Stimulated activated CD8-positive, alpha-beta memory T cell treated with anti-CD3 and anti-CD28 coated beads, Interleukin-12 subunit alpha, Interleukin-12 subunit beta, amount 100 ng/mL, for 24 hours (primary cell): Measurements from ENCODE around the gene UBR7.
"Not testable (repeated sequence)": the region's sequence is repeated elsewhere in the genome, so short reads cannot be mapped to it uniquely, and the experiment has no call there.

Source experiments
- DNase-seq: peaks from one replicate; pipeline ENCODE4 v3.0.0-alpha.2; 2020; ENCODE audit errors: extremely low read depth

UBR7 gene, protein sequence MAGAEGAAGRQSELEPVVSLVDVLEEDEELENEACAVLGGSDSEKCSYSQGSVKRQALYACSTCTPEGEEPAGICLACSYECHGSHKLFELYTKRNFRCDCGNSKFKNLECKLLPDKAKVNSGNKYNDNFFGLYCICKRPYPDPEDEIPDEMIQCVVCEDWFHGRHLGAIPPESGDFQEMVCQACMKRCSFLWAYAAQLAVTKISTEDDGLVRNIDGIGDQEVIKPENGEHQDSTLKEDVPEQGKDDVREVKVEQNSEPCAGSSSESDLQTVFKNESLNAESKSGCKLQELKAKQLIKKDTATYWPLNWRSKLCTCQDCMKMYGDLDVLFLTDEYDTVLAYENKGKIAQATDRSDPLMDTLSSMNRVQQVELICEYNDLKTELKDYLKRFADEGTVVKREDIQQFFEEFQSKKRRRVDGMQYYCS

DNA sequence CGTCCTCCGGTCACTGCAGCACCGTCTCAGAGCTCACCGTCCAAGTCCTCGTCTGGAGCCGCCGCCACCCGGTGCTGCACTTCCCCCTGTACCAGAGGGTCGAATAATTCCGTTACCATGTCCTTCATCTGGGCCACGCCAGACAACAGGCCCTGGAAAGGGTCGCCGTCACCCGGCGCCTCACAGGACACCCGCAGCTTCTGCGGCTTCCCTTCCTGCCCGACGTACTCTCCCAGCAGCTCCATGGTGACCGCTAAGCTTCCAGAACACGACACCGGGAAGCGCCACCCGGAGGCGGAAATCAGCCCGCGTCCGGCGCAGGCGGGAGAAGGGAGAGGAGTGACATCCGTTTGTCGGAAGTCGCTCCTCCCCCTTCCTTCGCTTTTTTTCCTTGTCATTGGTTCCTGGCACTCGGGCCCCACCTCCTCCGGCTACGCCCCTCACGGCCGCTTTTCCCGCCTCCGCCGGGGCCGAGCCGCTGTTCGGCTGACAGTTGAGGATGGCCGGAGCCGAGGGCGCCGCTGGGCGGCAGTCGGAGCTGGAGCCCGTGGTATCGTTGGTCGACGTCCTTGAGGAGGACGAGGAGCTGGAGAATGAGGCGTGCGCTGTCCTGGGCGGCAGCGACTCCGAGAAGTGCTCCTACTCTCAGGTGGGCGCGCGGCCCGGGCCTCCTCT, at the start of gene UBR7, which contains the start of gene GON7:
Gene UBR7 (plus strand): TSS at position 464 of the 675 bp plus-strand sequence. CDS start 36 bp downstream, at position 500.
Gene GON7 (minus strand): TSS at position 273 of the 675 bp plus-strand sequence. CDS start 28 bp downstream, at position 245.
- DNase-seq, result peak; percentile 73

DNA sequence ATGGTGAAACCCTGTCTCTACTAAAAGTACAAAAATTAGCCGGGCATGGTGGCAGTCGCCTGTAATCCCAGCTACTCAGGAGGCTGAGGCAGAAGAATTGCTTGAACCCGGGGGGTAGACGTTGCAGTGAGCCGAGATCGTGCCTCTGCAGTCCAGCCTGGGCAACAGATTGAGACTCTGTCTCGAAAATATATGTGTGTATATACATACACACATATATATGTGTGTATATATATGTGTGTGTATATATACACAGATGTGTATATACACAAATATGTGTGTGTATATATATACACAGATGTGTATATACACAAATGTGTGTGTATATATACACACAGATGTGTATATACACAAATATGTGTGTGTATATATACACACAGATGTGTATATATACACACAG, 48.7 kb upstream of the UBR7 start:
- not testable (repeated sequence) for DNase-seq

DNA sequence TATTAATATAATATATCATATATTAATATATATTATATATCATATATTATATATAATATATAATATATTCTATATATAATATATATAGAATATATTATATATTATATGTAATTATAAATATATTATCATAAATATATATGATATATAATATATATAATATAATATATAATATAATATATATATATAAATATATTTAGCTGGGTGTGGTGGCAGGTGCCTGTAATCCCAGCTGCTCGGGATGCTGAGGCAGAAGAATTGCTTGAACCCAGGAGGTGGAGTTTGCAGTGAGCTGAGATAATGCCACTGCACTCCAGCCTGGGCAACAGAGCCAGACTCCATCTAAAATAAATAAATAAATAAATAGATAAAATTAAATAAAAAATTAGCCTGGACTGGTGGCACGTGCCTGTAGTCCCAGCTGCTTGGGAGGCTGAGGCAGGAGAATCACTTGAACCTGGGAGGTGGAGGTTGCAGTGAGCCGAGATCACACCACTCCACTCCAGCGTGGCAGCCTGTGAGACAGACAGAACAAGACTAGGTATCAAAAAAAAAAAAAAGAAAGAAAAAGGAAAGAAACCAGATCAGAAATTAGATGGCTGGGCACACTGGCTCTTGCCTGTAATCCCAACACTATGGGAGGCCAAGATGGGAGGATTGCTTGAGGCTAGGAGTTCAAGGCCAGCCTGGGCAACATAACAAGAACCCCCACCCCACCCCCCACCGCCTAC, 47.3 kb upstream of the UBR7 start:
- DNase-seq, result not testable (repeated sequence)

DNA sequence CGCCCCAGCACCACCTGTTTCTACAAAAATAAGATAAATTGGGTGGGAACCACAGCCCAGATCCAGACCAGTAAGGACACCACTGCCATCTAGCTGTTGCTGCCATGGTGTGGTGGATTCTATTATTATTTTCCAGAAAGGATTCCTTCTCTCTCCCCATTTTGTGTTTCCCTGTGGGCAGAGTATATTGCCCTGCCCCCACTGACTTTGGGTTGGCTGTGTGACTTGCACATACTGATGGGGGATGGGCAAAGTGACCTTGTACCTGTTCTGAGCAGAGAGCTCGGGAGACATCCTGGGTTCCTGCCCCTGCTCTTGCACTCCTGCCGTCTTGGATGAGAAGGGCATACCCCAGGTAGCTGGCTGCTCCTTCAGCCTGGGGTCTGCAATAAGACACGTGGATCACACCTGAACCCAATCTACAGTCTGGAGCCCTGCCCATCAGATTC, 46.7 kb upstream of the UBR7 start:
- no peak for DNase-seq

DNA sequence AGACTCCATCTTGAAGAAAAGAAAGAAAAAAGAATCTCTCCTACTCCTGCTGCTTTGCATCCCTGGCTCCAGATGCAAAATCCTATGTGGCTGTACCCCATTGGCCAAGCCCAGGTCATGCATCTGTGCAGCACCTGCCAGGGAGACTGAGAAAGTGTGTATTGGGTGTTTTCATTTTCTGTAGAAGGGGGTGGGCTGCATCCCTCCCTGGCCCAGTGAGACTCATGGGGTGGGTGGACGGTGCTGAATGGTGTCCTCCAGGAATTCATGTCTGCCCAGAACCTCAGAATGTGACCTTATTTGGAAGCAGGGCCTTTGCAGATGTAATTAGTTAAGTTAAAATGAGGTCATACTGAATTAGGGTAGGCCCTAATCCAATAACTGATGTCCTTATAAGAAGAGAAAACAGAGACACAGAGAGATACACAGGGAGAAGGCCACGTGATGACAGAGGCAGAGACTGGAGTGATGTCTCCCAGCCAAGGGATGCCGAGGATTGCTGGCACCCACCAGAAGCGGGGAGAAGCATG, 45.6 kb upstream of the UBR7 start:
- DNase-seq, result no peak

DNA sequence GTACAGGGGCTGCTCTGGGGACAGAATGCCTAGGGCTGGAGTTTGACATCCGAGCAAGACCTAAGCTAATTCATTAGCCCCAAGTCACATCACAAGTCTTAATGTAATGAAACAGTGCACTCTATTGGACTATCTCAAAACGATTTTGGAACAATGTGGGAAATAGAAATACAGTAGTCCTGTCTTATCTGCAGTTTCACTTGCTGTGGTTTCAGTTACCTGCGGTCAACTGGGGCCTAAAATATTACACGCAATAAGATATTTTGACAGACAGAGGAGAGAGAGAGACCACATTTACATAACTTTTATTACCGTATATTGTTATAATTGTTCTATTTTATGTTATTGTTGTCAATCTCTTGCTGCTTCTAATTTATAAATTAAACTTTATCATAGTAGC, 43.5 kb upstream of the UBR7 start:
- DNase-seq, result no peak

DNA sequence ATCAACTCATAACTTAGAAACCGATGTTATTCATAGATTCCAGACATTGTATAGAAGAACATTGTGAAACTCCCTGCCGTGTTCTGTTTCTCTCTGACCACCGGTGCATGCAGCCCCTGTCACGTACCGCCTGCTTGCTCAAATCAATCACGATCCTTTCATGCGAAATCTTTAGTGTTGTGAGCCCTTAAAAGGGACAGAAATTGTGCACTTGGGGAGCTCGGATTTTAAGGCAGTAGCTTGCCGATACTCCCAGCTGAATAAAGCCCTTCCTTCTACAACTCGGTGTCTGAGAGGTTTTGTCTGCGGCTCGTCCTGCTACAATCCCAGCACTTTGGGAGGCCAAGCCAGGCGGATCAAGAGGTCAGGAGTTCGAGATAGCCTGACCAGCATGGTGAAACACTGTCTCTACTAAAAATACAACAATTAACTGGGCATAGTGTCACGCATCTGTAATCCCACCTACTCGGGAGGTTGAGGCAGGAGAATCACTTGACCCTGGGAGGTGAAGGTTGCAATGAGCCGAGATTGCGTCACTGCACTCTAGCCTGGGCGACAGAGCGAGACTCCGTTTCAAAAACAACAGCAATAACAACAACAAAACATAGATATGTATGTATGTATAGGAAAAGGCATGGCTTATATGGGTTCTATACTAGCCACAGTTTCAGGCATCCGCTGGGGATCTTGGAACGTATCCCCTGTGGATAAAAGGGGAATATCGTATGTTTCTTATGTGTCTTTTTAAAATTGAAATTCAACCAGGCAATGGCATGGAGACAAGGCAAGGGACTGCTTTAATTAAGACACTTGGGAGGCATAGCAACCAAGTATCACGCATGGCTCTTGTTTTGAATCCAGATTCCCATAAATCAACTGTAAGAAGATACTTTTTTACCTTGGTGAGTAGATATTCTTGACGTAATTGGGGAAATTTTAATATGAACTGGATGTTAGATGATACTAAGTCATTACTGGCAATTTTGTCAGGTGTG, 41.5 kb upstream of the UBR7 start:
- not testable (repeated sequence) for DNase-seq

DNA sequence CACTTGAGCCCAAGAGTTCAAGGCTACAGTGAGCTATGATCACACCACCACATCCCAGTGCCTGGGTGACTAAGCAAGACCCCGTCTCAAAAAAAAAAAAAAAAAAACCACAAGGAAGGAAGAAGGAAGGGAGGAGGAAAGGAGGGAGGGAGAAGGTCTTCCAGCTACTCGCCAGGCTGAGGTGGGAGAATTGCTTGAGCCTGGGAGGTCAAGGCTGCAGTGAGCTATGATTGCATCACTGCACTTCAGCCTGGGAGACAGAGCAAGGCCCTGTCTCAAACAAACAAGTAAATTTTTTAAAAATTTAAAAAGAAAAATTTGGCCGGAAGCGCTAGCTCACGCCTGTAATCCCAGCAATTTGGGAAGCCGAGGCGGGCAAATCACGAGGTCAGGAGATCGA, 38.4 kb upstream of the UBR7 start:
- DNase-seq, result not testable (repeated sequence)

DNA sequence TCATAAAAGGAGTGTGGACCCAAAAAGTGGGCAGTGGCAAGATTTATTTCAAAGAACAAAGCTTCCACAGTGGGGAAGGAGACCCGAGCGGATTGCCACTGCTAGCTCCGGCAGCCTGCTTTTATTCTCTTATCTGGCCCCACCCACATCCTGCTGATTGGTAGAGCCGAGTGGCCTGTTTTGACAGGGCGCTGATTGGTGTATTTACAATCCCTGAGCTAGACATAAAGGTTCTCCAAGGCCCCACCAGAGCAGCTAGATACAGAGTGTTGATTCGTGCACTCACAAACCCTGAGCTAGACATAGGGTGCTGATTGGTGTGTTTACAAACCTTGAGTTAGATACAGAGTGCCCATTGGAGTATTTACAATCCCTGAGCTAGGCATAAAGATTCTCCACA, 37.4 kb upstream of the UBR7 start:
- not testable (repeated sequence) for DNase-seq

DNA sequence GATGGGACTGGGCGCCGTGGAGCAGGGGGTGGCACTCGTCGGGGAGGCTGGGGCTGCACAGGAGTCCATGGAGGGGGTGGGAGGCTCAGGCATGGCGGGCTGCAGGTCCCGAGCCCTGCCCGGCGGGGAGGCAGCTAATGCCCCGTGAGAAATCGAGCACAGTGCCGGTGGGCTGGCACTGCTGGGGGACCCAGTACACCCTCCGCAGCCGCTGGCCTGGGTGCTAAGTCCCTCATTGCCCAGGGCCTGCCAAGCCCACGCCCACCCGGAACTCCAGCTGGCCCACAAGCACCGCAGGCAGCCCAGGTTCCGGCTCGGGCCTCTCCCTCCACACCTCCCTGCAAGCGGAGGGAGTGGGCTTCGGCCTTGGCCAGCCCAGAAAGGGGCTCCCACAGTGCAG, 36.9 kb upstream of the UBR7 start:
- DNase-seq, result not testable (repeated sequence)

DNA sequence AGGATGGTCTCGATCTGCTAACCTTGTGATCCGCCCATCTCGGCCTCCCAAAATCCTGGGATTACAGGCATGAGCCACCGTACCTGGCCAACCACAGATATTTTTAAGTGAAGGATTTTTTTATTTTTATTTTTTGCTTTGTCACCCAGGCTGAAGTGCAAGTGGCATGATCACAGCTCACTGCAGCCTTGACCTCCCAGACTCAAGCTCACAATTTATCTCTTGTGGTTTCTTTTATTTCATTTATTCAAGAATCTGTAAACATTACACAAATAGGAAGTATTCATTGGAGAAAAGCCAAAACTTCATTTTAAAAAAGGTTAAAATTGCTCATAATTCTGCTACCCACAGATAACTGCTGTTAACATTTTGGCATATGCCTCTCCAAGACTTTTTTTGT, 35.7 kb upstream of the UBR7 start:
- no peak for DNase-seq

DNA sequence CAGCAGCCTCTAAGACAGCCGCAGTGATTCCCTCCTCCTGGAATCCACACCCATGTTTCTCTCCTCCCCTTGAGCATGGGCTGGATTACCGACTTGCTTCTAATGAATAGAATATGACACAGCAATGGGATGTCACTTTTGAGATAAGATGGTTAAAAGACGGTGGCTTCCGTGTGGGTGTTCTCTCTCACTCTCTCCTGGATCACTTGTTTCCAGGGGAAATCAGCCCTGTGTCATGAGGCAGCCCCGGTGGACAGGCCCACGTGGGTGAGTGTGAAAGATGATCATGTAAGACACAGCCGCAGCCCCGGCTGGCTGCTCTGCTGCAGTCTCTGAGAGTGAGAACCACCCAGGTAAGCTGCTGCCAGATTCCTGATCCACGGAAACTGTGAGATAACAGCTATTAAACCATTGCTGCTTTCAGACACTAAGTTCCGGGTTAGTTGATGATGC, 33.1 kb upstream of the UBR7 start:
- DNase-seq, result no peak

DNA sequence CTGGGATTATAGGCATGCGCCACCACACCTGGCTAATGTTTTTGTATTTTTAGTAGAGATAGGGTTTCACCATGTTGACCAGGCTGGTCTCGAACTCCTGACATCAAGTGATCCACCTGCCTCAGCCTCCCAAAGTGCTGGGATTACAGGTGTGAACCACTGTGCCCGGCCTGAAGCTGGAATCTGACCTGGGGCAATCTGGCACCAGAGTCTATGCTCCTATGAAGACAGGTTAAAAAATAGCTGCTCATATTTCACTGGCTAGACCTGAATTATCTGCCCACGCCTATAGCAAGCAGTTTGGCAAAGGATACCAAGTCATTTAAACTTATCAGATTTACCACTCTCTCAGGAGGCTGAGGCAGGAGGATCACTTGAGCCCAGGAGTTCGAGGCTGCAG, 32.3 kb upstream of the UBR7 start:
- DNase-seq, result not testable (repeated sequence)

DNA sequence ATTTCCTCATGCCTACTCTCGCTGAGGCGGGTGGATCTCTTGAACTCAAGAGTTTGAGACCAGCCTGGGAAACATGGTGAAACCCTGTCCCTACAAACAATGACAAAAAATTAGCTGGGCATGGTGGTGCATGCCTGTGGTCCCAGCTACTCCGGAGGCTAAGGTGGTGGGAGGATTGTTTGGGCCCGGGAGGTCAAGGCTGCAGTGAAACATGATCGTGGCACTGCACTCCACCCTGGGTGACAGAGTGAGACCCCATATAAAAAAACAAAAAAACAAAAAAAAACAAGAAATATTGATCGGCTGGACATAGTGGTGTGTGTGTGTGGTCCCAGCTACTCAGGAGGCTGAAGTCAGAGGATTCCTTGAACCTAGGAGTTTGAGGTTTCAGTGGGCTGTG, 31.6 kb upstream of the UBR7 start:
- DNase-seq, result no peak

DNA sequence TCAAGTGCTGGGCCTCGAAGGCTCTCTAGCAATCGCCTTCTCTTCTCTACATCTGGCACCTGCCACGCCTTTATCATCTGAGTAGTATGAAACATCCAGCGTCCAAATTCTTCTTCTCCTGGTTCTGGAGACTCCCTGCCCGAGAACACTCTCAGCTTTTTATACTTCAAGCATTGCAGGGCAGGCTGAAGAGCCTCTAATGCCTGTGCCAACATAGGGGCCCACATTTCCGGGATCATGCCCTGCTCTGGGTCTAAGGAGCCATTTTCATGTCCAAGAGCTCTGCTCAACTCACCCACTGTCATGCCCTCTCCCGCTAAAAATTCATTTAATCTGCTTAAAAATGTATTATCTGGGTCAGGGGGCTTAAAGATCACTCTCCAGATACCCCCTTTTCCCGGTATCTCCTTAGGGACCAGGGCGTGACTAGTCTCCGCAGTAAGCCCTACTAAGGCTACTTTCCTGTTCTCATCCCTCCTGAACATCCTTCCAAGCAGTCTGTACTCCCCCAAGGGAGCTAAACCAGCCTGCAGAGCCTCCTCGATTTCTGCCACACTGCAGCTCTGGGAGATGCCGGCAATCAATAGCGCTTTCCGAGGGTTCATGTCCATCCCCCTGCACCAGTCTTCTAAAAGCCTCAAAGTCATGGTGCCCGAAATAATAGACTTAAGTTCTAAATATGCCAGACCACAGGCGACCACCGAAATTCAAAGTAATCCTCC, 23.3 kb upstream of the UBR7 start:
- no peak for DNase-seq

DNA sequence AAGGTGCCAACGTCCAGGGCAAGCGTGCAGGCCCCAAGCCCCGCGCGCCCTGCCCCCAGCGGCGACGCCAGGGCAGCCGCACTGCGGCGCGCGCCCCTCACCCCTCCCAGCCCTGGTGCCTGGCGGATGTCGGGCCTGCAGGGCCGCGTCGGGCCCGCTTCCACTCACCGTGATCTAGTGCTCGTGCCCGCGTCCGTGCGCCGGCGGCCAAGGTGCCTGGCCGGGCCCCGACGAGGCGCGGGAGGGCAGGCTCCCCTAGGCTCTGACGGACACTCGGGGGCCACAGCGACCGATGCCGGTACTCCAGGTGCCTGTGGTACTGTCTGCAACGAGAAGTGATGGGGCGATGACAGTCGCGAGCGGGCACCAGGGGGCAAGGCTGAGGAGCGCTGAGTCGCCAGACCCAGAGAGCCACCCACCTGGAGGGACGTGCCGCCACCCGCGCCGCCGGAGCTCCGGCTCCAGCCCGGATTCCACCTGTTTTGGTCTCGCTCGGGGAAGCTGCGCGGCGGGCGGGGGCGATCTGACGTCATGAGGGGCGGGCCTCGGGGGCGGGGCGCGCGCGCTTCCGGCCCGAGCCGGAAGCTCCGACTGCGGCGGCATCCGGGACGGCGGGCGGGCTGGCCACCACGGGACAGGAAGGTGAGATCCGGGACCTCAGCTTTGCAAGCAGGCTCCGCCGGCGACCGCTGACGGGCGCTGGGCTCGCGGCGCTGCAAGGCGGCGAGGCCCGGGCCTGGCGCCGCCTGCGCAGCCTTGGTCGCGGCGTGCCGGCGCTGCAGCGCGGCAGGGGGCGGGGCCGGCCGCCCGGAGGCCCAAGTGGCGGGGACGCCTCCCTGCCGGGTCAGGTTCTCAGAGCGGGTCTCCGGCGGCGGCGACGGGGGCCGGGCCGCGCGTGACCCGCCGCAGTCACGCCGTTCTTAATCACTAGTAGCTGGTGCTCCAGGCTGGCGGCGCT, 22.4 kb upstream of the UBR7 start, which contains the start of the genes LYSET and MOAP1:
Gene LYSET (plus strand): TSS at position 927 of the 958 bp plus-strand sequence. CDS start 89 bp downstream, outside the sequence.
Gene MOAP1 (minus strand): TSS at position 507 of the 958 bp plus-strand sequence. CDS start 655 bp downstream, outside the sequence.
- peak; percentile 69 for DNase-seq

DNA sequence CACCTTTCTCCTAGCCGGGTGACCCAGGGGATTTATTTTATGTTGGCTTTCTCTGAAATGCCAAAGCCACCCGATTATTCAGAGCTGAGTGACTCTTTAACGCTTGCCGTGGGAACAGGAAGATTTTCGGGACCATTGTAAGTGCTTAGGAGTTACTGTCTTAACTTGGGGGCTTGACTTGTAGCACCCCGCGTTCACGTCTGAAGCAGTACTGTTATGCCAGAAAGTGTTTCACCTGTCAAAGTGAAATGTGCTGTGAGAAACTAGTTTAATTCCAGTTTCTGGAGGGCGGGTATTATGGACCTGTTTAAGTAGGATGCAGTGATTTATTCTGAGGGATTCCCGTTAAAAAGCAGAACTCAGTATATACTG, 21.7 kb upstream of the UBR7 start:
- no peak for DNase-seq

DNA sequence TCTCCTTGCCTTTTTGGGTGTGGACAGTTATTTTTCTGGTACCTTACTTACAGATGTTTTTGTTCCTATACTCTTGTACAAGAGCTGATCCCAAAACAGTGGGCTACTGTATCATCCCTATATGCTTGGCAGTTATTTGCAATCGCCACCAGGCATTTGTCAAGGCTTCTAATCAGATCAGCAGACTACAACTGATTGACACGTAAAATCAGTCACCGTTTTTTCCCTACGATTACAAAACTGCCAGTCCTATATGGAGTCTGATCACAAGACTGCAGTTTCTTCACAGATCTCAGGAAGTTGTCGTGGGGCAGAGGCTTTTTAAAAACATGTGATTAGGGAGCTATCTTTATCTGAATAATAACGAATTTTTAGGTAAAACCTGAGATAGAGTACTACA, 20.6 kb upstream of the UBR7 start:
- DNase-seq, result no peak

DNA sequence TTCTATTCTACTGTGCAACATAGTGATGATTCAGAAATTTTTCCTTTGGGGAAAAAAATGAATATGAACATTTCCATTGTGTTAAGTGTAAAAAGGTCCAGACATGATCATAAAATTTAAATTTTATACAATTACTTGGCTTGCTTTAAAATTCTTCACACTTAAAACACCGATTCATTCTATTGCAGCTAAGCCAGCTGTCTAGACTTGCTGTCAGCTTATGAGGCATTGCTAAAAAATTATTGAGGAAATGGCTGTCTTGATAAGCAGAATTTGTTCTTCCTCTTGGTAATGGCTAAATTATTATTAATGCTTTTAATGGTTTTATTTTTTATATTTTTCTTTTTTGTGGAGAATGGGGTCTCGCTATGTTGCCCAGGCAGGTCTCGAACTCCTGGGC, 20.1 kb upstream of the UBR7 start:
- no peak for DNase-seq
